Progenitor cell of endocrine pancreas (in vitro differentiated cells): Measurements from ENCODE around the gene AZI2. TPM values are rescaled to one million over a fixed set of nuclear protein-coding genes. Genes with fewer than 3 reads are reported as not detected.

Experiments used
- DNase-seq: peaks from one replicate; pipeline ENCODE4 v3.0.0; 2021; ENCODE audit warnings: low spot score; ENCODE audit not compliant: unreplicated experiment
- H3K27ac Mint-ChIP-seq: 2 replicates; pipeline ENCODE4 v1.8.0; 2021; ENCODE audit warnings: mild to moderate bottlenecking, moderate library complexity, mixed read lengths
- H3K27me3 Mint-ChIP-seq: 2 replicates; pipeline ENCODE4 v1.8.0; 2021; ENCODE audit warnings: mixed read lengths
- H3K36me3 Mint-ChIP-seq: 2 replicates; pipeline ENCODE4 v1.8.0; 2022; ENCODE audit warnings: mixed read lengths; ENCODE audit not compliant: insufficient read depth
- H3K4me1 Mint-ChIP-seq: 2 replicates; pipeline ENCODE4 v1.8.0; 2021; ENCODE audit warnings: low read depth, mixed read lengths
- H3K4me3 Mint-ChIP-seq: 2 replicates; pipeline ENCODE4 v1.8.0; 2021; ENCODE audit warnings: low read depth, mild to moderate bottlenecking, moderate library complexity, mixed read lengths
- H3K9me3 Mint-ChIP-seq: 2 replicates; pipeline ENCODE4 v1.8.0; 2021; ENCODE audit warnings: low read depth, mixed read lengths
- total RNA-seq: library from RNA; stranded (reverse); gene quantifications from 2 replicates; pipeline ENCODE4 v1.2.1, GENCODE V29; 2021
- TF ChIP-seq, protein P1 (sequence below): fragments of 200-600 bp; sonication (generic); IDR thresholded peaks from one replicate; pipeline ENCODE4 v1.5.0; 2021; ENCODE audit warnings: antibody characterized with exemption, mild to moderate bottlenecking; ENCODE audit not compliant: unreplicated experiment

Gene AZI2
- total RNA-seq, 1 donor from 2014 or later, result 57.1 TPM

DNA sequence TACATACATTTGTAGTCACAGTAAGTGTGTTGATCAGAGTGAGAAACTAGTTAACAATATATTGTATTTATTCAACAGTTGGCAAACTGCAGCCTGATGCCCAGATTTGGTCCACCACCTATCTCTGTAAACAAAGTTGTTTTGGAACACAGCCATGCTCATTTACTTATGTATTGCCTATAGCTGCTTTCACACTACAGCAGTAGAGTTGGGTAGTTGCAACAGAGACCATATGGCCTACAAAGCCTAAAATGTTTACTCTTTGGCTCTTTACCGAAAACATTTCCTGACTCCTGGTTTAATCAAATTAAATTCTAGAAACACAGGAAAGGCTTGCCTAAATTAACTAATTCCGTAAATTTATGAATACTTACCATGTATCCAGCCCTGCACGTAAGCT is 67.8 kb downstream of the AZI2 start:
- TF ChIP-seq, protein P1, sequence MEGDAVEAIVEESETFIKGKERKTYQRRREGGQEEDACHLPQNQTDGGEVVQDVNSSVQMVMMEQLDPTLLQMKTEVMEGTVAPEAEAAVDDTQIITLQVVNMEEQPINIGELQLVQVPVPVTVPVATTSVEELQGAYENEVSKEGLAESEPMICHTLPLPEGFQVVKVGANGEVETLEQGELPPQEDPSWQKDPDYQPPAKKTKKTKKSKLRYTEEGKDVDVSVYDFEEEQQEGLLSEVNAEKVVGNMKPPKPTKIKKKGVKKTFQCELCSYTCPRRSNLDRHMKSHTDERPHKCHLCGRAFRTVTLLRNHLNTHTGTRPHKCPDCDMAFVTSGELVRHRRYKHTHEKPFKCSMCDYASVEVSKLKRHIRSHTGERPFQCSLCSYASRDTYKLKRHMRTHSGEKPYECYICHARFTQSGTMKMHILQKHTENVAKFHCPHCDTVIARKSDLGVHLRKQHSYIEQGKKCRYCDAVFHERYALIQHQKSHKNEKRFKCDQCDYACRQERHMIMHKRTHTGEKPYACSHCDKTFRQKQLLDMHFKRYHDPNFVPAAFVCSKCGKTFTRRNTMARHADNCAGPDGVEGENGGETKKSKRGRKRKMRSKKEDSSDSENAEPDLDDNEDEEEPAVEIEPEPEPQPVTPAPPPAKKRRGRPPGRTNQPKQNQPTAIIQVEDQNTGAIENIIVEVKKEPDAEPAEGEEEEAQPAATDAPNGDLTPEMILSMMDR, result no peak

DNA sequence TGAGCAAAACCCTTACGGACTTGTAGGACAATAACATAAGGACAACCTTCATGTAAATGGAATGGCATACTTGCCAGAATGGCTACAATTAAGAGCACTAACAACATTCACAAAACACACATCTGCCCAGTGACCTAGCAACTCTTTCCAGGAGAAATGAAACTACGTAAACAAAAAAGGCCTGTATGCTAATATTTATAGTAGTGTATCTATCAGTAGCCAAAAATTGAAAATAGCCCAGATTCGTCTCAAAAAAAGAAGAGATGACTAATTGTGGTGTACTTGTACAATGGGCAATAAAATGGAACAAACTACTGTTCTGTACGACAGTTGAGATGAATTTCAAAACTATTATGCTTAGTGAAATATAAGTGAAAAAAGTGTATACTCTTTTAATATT is 68.9 kb downstream of the AZI2 start:
- H3K9me3 Mint-ChIP-seq, result peaks cover 1% of the 10 kb centered on the region

More for the DNA sequence above, 67.8 kb downstream of the AZI2 start:
- H3K9me3 Mint-ChIP-seq, result no peaks in the 10 kb centered on the region
- no peaks in the 10 kb centered on the region for H3K36me3 Mint-ChIP-seq
- H3K27me3 Mint-ChIP-seq, result no peaks in the 10 kb centered on the region
- H3K27ac Mint-ChIP-seq, result no peak overlapping the region
- no peak for DNase-seq
- H3K4me3 Mint-ChIP-seq, result no peak overlapping the region
- peaks cover 18% of the 10 kb centered on the region for H3K4me1 Mint-ChIP-seq

DNA sequence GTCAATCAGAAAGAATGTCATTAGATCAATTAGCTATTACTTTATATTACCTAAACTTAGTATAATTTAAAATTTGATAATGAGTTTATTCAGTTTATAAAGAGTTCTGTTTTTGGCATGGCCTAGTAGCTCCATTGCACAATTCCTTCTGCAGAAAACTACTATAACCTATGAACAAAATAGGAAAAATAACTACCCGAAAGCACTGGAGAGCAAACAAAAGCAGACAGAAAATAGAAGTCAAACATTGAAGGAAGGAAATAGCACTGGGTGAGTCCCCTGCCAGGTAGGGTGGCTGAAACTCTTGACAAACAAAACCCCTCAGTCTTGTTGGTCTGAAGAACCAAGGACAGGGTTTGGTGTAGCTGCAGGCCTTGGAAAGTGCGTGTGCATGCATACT is 69.7 kb downstream of the AZI2 start:
- TF ChIP-seq, protein P1, result no peak
- Mint-ChIP-seq H3K4me3 (no peak overlapping the region), H3K27ac (no peak overlapping the region), H3K4me1 (peaks cover 18% of the 10 kb centered on the region), H3K27me3 (no peaks in the 10 kb centered on the region), H3K36me3 (peaks cover 9% of the 10 kb centered on the region), H3K9me3 (peaks cover 6% of the 10 kb centered on the region)
- DNase-seq, result no peak

More for the DNA sequence above, 68.9 kb downstream of the AZI2 start:
- no peak overlapping the region for H3K4me3 Mint-ChIP-seq
- H3K36me3 Mint-ChIP-seq, result peaks cover 3% of the 10 kb centered on the region
- H3K4me1 Mint-ChIP-seq, result peaks cover 18% of the 10 kb centered on the region
- TF ChIP-seq, protein P1, result no peak
- no peak for DNase-seq
- H3K27me3 Mint-ChIP-seq, result no peaks in the 10 kb centered on the region
- no peak overlapping the region for H3K27ac Mint-ChIP-seq

DNA sequence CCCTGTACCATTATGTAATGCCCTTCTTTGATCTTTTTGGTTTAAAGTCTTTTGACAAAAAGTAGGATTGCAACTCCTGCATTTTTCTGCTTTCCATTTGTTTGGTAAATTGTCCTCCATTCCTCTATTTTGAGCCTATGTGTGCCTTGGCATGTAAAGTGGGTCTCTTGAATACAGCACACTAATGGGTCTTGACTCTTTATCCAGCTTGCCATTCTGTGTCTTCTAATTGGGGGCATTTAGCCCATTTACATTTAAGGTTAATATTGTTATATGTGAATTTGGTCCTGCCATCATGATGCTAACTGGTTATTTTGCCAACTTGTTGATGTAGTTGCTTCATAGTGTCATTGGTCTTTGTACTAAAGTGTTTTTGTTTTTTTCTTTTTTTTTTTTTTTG is 74.8 kb downstream of the AZI2 start:
- H3K9me3 Mint-ChIP-seq, result peaks cover 28% of the 10 kb centered on the region
- no peaks in the 10 kb centered on the region for H3K27me3 Mint-ChIP-seq
- TF ChIP-seq, protein P1, result no peak
- peaks cover 2% of the 10 kb centered on the region for H3K4me1 Mint-ChIP-seq
- H3K4me3 Mint-ChIP-seq, result no peak overlapping the region
- H3K27ac Mint-ChIP-seq, result no peak overlapping the region
- peaks cover 48% of the 10 kb centered on the region for H3K36me3 Mint-ChIP-seq
- no peak for DNase-seq

Other genes with a start within 250 kb of the AZI2 start
- gene CMC1, start 107.2 kb downstream of the AZI2 start, total RNA-seq, result 14.3 and 16.2 TPM in 2 replicates
- 0.81 TPM in 1 of 2 replicates, not detected in the other for gene ZCWPW2, start 103 bp downstream of the AZI2 start, total RNA-seq